ENCODE measurements around the gene CGB8.
"Not testable (repeated sequence)": the region's sequence is repeated elsewhere in the genome, so short reads cannot be mapped to it uniquely, and the experiment has no call there.

CGB8 gene

DNA sequence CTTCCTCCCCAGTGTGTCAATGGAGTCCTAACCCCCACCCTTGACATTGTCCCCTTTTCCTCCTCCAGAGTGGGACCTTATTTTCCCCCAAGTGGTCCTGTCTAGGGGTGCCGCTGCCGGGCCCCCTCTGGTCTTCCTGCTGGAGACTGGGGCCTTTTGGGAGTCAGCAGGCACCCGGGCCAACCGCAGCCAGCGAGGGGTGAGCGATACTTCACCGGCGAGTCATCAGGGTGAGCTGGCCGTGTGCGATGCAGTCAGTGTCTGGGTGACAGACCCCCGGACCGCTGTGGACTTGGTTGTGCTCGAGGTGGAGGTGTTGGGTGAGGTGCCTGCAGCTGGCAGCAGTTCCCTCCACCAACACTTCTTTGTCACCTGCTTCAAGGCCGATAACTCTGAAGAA is 19.2 kb downstream of the CGB8 start:
- DNase-seq, result not testable (repeated sequence)

GRCh38 chr19:49028686-49029085 is 20.2 kb downstream of the CGB8 start:
- not testable (repeated sequence) for DNase-seq

- not testable (repeated sequence) for DNase-seq
These were observed 23.3 kb downstream of the CGB8 start for GRCh38 chr19:49025599-49025998.

GRCh38 chr19:49025088-49025487 is 23.8 kb downstream of the CGB8 start:
- DNase-seq, result not testable (repeated sequence)

DNA sequence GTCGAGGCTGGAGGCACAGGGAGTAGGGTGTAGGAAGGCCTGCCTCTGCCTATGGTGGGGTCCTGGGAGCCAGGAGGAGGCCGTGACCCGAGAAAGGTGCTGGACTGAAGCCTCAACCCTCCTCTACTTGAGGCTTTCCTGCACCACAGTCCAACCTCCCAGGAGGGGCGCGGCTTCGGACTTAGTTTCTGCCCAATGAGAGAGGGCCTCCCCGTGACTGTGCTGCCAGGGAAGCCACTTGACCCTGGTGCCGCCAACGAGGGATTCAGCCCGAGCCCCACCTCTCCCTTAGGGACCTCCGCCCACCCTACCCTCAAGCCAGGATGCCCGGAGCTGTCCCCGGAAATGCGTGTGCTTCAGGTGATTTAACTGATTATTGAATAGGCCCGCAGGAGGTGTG is 24.7 kb downstream of the CGB8 start, which contains the start of gene CGB3:
Gene CGB3, minus strand, starts transcription at position 101 of the 400 bp plus-strand sequence. CDS start 362 bp downstream, outside the sequence.
- DNase-seq, result not testable (repeated sequence)

GRCh38 chr19:49022116-49022515 is 26.8 kb downstream of the CGB8 start:
- no peak for DNase-seq

GRCh38 chr19:49020931-49021895 is 27.7 kb downstream of the CGB8 start:
- DNase-seq, result no peak

DNA sequence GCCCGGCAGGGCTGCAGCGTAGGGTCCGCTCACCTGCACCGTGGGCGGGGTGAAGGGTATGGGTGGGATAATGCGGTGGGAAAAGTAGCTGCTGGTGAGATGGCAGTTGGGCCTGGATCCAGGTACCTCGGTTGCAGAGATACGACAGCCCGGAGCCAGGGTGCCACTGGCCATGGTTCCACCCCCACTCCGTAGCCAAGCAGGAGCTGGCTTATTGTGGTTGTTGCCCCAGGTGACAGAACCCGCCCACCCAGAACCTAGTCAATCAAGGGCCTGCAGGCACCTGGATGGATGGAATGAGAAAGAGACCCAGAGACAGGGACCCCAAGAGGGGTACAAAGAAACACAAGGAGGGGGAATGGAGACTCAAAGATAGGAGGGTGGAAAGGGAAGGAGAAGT is 28.6 kb downstream of the CGB8 start:
- no peak for DNase-seq

- no peak for DNase-seq
These were observed 29.5 kb downstream of the CGB8 start for GRCh38 chr19:49019242-49019932.

DNA sequence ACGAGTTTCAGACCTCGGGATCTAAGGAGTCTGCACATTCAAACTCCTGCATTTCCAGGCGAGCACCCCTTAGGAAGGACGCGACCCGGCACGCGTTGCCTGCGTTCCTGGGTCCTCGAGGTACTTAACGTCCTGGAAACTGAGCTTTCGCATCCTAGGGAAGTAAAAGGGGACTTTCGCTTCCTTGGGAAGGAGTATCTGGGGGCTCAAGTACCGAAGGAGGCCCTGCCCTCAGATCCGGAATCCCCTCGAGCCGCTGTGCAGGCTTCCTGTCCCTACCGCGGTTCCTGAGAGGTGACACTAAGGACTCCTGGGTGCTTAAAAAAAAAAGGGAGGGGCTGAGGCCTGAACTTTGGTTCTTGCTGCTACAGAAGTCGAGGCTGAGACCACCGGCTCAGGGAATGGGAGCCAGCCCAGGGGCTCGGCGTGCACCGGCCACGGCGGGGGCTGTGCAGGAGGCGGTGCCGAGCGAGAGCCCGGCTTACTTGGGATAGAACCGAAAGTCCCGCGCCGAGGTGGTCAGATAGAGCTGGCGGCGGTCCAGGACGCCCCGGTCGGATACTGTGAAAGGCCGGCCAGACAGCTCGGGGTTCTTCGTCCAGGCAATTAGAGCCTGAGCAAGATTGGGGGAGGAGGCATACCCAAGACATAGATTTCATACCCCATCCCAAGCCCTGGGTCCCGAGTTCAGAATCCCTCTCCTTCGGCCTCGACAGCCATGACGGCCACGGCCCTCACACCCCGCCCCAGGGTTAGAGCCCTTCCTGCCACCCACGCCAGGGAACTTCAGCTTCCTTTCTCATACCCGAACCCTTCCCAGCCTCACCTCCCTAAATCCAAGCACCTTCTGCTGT is 30.3 kb downstream of the CGB8 start:
- not testable (repeated sequence) for DNase-seq

DNA sequence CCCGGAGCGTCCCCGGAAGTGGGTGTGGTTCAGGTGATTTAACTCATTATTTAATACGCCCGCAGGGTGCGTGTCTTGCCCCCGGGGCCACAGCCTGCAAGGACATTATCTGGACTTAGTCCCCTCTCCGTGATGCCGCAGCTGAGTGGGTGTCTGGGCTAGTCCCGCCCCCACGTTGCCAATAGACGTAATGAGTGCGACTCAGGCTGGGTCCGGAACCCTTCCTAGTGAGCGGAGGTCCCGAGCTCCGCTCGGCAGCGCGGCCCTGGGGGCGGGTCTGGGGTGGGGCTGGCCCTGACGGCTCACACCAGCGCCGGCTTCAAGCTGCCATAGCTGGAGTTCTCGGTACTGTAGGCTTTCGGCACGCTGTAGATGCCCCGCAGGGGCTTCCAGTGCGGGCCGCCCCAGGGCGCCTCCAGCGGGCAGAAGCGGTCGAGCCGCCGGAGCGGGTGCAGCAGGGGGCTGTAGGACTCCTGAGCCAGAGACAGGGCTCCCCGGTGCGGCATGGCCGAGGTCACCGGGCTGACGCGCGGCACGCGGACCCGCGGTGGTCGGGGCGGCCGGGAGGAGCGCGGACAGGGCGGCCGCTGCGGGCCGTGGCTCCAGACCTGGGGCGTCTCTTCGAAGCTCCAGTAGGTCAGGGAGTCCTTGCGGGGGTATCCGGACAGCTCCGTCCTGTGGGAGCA is 31.1 kb downstream of the CGB8 start:
- peak; percentile 62 for DNase-seq

DNA sequence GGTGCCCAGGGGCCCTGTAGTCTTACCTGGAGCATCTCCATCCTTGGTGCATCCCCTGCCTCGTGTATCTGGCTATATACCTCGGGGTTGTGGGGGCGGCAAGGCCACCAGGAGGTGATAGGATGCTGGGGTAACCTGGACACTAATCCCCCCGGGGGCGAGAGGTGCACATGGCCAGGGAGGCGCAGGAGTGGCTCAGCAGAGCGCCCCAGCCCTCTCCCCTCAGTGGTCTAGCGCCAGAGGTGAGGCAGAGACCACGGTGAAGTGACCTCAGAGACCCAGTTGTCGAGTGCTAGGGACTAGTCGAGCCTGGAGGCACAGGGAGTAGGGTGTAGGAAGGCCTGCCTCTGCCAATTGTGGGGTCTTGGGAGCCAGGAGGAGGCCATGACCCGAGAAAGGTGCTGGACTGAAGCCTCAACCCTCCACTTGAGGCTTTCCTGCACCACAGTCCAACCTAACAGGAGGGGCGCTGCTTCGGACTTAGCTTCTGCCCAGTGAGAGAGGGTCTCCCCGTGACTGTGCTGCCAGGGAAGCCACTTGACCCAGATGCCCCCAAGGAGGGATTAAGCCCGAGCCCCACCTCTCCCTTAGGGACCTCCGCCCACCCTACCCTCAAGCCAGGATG is 31.8 kb downstream of the CGB8 start, which contains the start of gene LHB:
Gene LHB, minus strand, starts transcription at position 51 of the 625 bp plus-strand sequence. Its CDS starts 10 bp downstream, at position 41.
- DNase-seq, result no peak

GRCh38 chr19:49016067-49016839 is 32.7 kb downstream of the CGB8 start:
- DNase-seq, result no peak

DNA sequence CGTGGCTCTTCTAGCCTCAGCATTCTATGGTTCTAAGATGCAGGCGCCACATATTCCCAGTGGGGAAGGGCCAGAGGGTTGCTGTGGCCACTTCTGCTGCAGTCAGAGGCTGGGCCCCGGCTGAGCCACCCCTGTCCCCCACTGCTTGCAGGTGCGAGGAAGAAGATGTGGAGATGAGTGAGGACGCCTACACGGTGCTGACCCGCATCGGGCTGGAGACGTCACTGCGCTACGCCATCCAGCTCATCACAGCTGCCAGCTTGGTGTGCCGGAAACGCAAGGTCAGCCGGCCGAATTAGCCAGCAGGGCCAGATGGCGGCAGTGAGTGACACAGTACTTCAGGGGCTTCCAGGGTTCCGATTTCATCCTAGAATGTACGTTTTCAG is 34.0 kb downstream of the CGB8 start:
- DNase-seq, result no peak

DNA sequence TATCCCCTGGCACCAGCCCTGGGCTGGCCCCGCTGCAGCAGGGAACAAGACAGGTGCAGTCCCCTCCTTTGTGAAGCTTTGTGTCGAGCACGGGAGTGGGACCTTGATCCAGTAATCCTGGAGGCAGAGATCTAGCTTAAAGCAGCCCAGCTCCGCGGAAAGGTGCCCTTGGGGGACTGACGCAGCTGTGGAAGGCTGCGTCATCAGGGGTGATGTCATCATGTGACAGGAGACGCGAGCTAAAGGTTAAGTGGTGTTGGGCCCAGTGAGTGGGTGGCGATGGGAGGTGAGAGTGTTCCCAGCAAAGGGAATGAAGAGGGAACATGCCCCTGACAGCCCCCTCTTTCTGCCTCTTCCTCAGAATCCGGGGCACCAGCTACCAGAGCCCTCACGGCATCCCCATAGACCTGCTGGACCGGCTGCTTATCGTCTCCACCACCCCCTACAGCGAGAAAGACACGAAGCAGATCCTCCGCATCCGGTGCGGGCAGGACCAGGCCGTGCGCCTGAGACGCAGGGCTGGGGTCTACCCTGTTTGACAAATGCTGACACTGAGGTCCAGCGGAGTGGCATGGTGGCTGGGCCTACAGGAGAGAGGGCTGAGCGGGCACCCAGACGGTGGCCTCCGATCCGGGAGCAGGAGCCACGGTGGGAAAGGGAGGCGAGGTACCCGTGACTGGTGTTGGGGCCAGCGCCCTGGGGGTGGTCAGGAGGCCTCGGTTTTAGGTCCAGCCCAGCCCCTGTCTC is 34.6 kb downstream of the CGB8 start:
- DNase-seq, result no peak

GRCh38 chr19:49011194-49011593 is 37.7 kb downstream of the CGB8 start:
- no peak for DNase-seq

- DNase-seq, result no peak
These were observed 38.5 kb downstream of the CGB8 start for GRCh38 chr19:49010453-49010852.

- no peak for DNase-seq
These were observed 39.1 kb downstream of the CGB8 start for GRCh38 chr19:49009828-49010227.

DNA sequence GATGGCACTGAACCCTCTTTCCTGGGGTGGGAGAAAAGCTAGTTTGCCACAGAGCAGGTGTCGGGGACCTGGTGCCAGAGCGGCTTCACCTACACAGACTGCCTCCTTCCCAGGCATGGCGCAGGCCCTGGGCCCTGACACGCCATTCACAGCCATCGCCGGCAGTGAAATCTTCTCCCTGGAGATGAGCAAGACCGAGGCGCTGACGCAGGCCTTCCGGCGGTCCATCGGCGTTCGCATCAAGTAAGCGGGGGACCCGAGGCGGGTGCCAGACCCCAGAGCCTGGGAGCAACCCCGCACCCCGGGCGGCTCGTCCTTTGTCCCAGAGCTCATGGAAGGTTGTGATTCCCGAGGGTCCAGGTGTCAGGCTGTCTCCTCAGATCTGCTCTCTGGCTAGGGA is 42.0 kb downstream of the CGB8 start:
- DNase-seq, result no peak

Data from left hindlimb (tissue), 1 donor.